ENCODE measurements around the gene ST6GALNAC3.

- TF ChIP-seq, protein P1, sequence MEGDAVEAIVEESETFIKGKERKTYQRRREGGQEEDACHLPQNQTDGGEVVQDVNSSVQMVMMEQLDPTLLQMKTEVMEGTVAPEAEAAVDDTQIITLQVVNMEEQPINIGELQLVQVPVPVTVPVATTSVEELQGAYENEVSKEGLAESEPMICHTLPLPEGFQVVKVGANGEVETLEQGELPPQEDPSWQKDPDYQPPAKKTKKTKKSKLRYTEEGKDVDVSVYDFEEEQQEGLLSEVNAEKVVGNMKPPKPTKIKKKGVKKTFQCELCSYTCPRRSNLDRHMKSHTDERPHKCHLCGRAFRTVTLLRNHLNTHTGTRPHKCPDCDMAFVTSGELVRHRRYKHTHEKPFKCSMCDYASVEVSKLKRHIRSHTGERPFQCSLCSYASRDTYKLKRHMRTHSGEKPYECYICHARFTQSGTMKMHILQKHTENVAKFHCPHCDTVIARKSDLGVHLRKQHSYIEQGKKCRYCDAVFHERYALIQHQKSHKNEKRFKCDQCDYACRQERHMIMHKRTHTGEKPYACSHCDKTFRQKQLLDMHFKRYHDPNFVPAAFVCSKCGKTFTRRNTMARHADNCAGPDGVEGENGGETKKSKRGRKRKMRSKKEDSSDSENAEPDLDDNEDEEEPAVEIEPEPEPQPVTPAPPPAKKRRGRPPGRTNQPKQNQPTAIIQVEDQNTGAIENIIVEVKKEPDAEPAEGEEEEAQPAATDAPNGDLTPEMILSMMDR (conservative IDR thresholded peaks at IDR 0.05; ENCODE audit: low read length): no peak
- no peak for TF ChIP-seq EZH2phosphoT487 (IDR thresholded peaks at IDR 0.05; ENCODE audit: borderline replicate concordance, low read depth, low read length)
Measured at GRCh38 chr1:76580206-76580605, 505.7 kb downstream of the ST6GALNAC3 start.

Measured in OCI-LY7 (cell line).